ENCODE results near the gene MED8. TPM values are rescaled to one million over a fixed set of nuclear protein-coding genes. Genes with fewer than 3 reads are reported as not detected.
"Not testable (repeated sequence)": the region's sequence is repeated elsewhere in the genome, so short reads cannot be mapped to it uniquely, and the experiment has no call there.

MED8 gene
- total and polyA plus RNA-seq, 4 donors, result 31.1 to 45.7 (median 39.5) TPM

GRCh38 chr1:43373066-43373940 lies 16.3 kb downstream of the MED8 start:
- H3K27ac ChIP-seq (ENCODE audit: low read depth, low read length), result no peak overlapping the region
- H3K9me3 ChIP-seq (ENCODE audit: control insufficient read depth, insufficient read depth, low read length), result no peaks in the 10 kb centered on the region
- DNase-seq (ENCODE audit: low read depth in 4 of 6, low spot score in 6 of 6), result no peak
- no peaks in the 10 kb centered on the region for H3K27me3 ChIP-seq (ENCODE audit: control insufficient read depth, insufficient read depth, low read length)
- H3K36me3 ChIP-seq (ENCODE audit: control insufficient read depth, insufficient read depth, low read length), result peaks cover 2% of the 10 kb centered on the region
- peaks cover 9% of the 10 kb centered on the region for H3K4me1 ChIP-seq (ENCODE audit: control insufficient read depth, insufficient read depth, low read length)
- WGBS (ENCODE audit: insufficient coverage), result 69% methylated on average over 4 of the region's 4 CpGs
- no peak overlapping the region for H3K4me3 ChIP-seq (ENCODE audit: low read depth, low read length)

GRCh38 chr1:43372172-43372571 lies 17.4 kb downstream of the MED8 start:
- no peaks in the 10 kb centered on the region for H3K9me3 ChIP-seq (ENCODE audit: control insufficient read depth, insufficient read depth, low read length)
- peaks cover 2% of the 10 kb centered on the region for H3K36me3 ChIP-seq (ENCODE audit: control insufficient read depth, insufficient read depth, low read length)
- no peak overlapping the region for H3K27ac ChIP-seq (ENCODE audit: low read depth, low read length)
- H3K27me3 ChIP-seq (ENCODE audit: control insufficient read depth, insufficient read depth, low read length), result no peaks in the 10 kb centered on the region
- H3K4me1 ChIP-seq (ENCODE audit: control insufficient read depth, insufficient read depth, low read length), result peaks cover 17% of the 10 kb centered on the region
- DNase-seq (ENCODE audit: low read depth in 4 of 6, low spot score in 6 of 6), result no peak
- no peak overlapping the region for H3K4me3 ChIP-seq (ENCODE audit: low read depth, low read length)
- 100% methylated on average over 2 of the region's 5 CpGs for WGBS (ENCODE audit: insufficient coverage)

GRCh38 chr1:43370564-43370963 lies 19.0 kb downstream of the MED8 start:
- WGBS (ENCODE audit: insufficient coverage), result 73% methylated on average over 2 of the region's 4 CpGs
- no peaks in the 10 kb centered on the region for H3K27me3 ChIP-seq (ENCODE audit: control insufficient read depth, insufficient read depth, low read length)
- H3K9me3 ChIP-seq (ENCODE audit: control insufficient read depth, insufficient read depth, low read length), result no peaks in the 10 kb centered on the region
- no peak for DNase-seq (ENCODE audit: low read depth in 4 of 6, low spot score in 6 of 6)
- no peak overlapping the region for H3K27ac ChIP-seq (ENCODE audit: low read depth, low read length)
- no peak overlapping the region for H3K4me3 ChIP-seq (ENCODE audit: low read depth, low read length)
- peaks cover 14% of the 10 kb centered on the region for H3K36me3 ChIP-seq (ENCODE audit: control insufficient read depth, insufficient read depth, low read length)
- peaks cover 31% of the 10 kb centered on the region for H3K4me1 ChIP-seq (ENCODE audit: control insufficient read depth, insufficient read depth, low read length)

GRCh38 chr1:43369779-43370178 lies 19.8 kb downstream of the MED8 start:
- Histone ChIP-seq H3K4me1 (ENCODE audit: control insufficient read depth, insufficient read depth, low read length) (peaks cover 31% of the 10 kb centered on the region), H3K36me3 (ENCODE audit: control insufficient read depth, insufficient read depth, low read length) (peaks cover 22% of the 10 kb centered on the region)
- DNase-seq (ENCODE audit: low read depth in 4 of 6, low spot score in 6 of 6); H3K4me3 ChIP-seq (ENCODE audit: low read depth, low read length); H3K9me3 ChIP-seq (ENCODE audit: control insufficient read depth, insufficient read depth, low read length); H3K27me3 ChIP-seq (ENCODE audit: control insufficient read depth, insufficient read depth, low read length); H3K27ac ChIP-seq (ENCODE audit: low read depth, low read length): not testable (repeated sequence)
- WGBS (ENCODE audit: insufficient coverage), result 93% methylated on average over 3 of the region's 6 CpGs

- WGBS (ENCODE audit: insufficient coverage), result 17% methylated on average over 4 of the region's 6 CpGs
- Histone ChIP-seq H3K4me1 (ENCODE audit: control insufficient read depth, insufficient read depth, low read length) (peaks cover 31% of the 10 kb centered on the region), H3K36me3 (ENCODE audit: control insufficient read depth, insufficient read depth, low read length) (peaks cover 33% of the 10 kb centered on the region), H3K27me3 (ENCODE audit: control insufficient read depth, insufficient read depth, low read length) (no peaks in the 10 kb centered on the region), H3K27ac (ENCODE audit: low read depth, low read length) (peak overlapping the region; percentile 80), H3K4me3 (ENCODE audit: low read depth, low read length) (peak overlapping the region; percentile 66), H3K9me3 (ENCODE audit: control insufficient read depth, insufficient read depth, low read length) (no peaks in the 10 kb centered on the region)
- DNase-seq (ENCODE audit: low read depth in 4 of 6, low spot score in 6 of 6), result no peak
Observed at GRCh38 chr1:43368646-43369020, 21.0 kb downstream of the MED8 start.

- Histone ChIP-seq H3K4me3 (ENCODE audit: low read depth, low read length) (peak within 1 kb of the TSS; percentile 66), H3K36me3 (ENCODE audit: control insufficient read depth, insufficient read depth, low read length) (peaks cover 39% of the 10 kb centered on the region), H3K27ac (ENCODE audit: low read depth, low read length) (peak within 1 kb of the TSS; percentile 80), H3K27me3 (ENCODE audit: control insufficient read depth, insufficient read depth, low read length) (no peaks in the 10 kb centered on the region), H3K9me3 (ENCODE audit: control insufficient read depth, insufficient read depth, low read length) (no peaks in the 10 kb centered on the region), H3K4me1 (ENCODE audit: control insufficient read depth, insufficient read depth, low read length) (peaks cover 31% of the 10 kb centered on the region)
- DNase-seq (ENCODE audit: low read depth in 4 of 6, low spot score in 6 of 6), result peak in 3 of 6 donors; percentile 74 to 93 (median 89)
- under 1% methylated on average over 58 of the region's 58 CpGs for WGBS (ENCODE audit: insufficient coverage)
Observed at GRCh38 chr1:43367904-43368645, 21.5 kb downstream of the MED8 start, which contains the start of gene ELOVL1. Gene ELOVL1, minus strand, starts transcription at chr1:43368011. Its CDS starts 2,402 bp downstream, at chr1:43365609.

- no peak for DNase-seq (ENCODE audit: low read depth in 4 of 6, low spot score in 6 of 6)
- Histone ChIP-seq H3K27me3 (ENCODE audit: control insufficient read depth, insufficient read depth, low read length) (no peaks in the 10 kb centered on the region), H3K27ac (ENCODE audit: low read depth, low read length) (peak overlapping the region; percentile 52), H3K4me3 (ENCODE audit: low read depth, low read length) (peak overlapping the region; percentile 65), H3K36me3 (ENCODE audit: control insufficient read depth, insufficient read depth, low read length) (peaks cover 47% of the 10 kb centered on the region), H3K4me1 (ENCODE audit: control insufficient read depth, insufficient read depth, low read length) (peaks cover 31% of the 10 kb centered on the region), H3K9me3 (ENCODE audit: control insufficient read depth, insufficient read depth, low read length) (no peaks in the 10 kb centered on the region)
- WGBS (ENCODE audit: insufficient coverage), result 10% methylated on average over 43 of the region's 48 CpGs
Observed at GRCh38 chr1:43367026-43367903, 22.3 kb downstream of the MED8 start.

- Histone ChIP-seq H3K36me3 (ENCODE audit: control insufficient read depth, insufficient read depth, low read length) (peaks cover 50% of the 10 kb centered on the region), H3K27ac (ENCODE audit: low read depth, low read length) (no peak overlapping the region), H3K9me3 (ENCODE audit: control insufficient read depth, insufficient read depth, low read length) (no peaks in the 10 kb centered on the region), H3K4me1 (ENCODE audit: control insufficient read depth, insufficient read depth, low read length) (peaks cover 31% of the 10 kb centered on the region), H3K27me3 (ENCODE audit: control insufficient read depth, insufficient read depth, low read length) (no peaks in the 10 kb centered on the region), H3K4me3 (ENCODE audit: low read depth, low read length) (peak overlapping the region; percentile 65)
- no peak for DNase-seq (ENCODE audit: low read depth in 4 of 6, low spot score in 6 of 6)
- WGBS (ENCODE audit: insufficient coverage), result 20% methylated on average over 3 of the region's 5 CpGs
Observed at GRCh38 chr1:43366601-43367025, 23.0 kb downstream of the MED8 start.

GRCh38 chr1:43366179-43366578 lies 23.4 kb downstream of the MED8 start:
- H3K9me3 ChIP-seq (ENCODE audit: control insufficient read depth, insufficient read depth, low read length), result no peaks in the 10 kb centered on the region
- no peak for DNase-seq (ENCODE audit: low read depth in 4 of 6, low spot score in 6 of 6)
- WGBS (ENCODE audit: insufficient coverage), result 57% methylated on average over 6 of the region's 11 CpGs
- H3K4me1 ChIP-seq (ENCODE audit: control insufficient read depth, insufficient read depth, low read length), result peaks cover 31% of the 10 kb centered on the region
- no peak overlapping the region for H3K27ac ChIP-seq (ENCODE audit: low read depth, low read length)
- no peaks in the 10 kb centered on the region for H3K27me3 ChIP-seq (ENCODE audit: control insufficient read depth, insufficient read depth, low read length)
- no peak overlapping the region for H3K4me3 ChIP-seq (ENCODE audit: low read depth, low read length)
- peaks cover 50% of the 10 kb centered on the region for H3K36me3 ChIP-seq (ENCODE audit: control insufficient read depth, insufficient read depth, low read length)
